NCI-H2227 (cell line): Measurements from ENCODE around the gene VDAC2.
"Not testable (repeated sequence)": the region's sequence is repeated elsewhere in the genome, so short reads cannot be mapped to it uniquely, and the experiment has no call there.

Experiments used
- DNase-seq: peaks from one replicate; lab custom pipeline; 2025; ENCODE audit not compliant: unreplicated experiment; lab: John Stamatoyannopoulos, UW

Gene VDAC2

DNA sequence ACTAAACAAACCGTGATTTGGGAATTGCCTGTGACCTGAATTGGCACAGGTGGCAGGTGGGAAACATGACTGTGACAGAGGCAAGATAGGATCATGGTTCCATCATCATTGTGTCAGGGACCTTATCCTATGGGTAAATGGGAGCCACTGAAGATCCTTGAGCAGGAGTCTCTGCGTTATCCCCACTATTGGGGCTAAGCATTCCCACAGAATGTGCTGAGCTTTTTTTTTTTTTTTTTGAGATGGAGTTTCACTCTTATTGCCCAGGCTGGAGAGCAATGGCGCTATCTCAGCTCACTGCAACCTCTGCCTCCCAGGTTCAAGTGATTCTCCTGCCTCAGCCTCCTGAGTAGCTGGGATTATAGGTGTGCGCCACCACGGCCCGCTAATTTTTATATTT lies 10.6 kb upstream of the VDAC2 start:
- not testable (repeated sequence) for DNase-seq

DNA sequence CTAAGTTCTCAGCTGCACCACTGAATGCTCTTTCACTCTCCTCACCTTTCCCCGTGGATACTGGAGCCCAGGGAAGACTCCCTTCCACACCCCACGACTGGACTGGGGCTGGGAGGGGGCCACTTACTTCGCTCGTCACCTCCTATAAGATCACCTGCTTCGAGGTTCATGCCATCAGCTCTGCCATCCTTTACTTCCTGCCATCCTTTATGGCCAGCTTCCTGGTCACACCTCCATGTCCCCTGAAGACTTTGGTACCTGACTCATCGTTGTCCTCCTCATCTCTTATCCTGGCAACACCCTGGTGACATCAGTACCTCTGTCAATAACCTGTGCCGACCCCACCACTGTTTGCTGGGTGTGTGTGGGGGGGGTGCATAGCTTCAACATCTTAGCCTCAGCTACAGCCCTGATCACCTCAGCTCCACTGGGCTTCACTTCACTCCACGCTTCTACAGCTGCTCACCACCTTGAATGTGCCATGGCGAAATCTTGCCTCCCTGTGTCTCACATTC lies 8.7 kb upstream of the VDAC2 start:
- no peak for DNase-seq

DNA sequence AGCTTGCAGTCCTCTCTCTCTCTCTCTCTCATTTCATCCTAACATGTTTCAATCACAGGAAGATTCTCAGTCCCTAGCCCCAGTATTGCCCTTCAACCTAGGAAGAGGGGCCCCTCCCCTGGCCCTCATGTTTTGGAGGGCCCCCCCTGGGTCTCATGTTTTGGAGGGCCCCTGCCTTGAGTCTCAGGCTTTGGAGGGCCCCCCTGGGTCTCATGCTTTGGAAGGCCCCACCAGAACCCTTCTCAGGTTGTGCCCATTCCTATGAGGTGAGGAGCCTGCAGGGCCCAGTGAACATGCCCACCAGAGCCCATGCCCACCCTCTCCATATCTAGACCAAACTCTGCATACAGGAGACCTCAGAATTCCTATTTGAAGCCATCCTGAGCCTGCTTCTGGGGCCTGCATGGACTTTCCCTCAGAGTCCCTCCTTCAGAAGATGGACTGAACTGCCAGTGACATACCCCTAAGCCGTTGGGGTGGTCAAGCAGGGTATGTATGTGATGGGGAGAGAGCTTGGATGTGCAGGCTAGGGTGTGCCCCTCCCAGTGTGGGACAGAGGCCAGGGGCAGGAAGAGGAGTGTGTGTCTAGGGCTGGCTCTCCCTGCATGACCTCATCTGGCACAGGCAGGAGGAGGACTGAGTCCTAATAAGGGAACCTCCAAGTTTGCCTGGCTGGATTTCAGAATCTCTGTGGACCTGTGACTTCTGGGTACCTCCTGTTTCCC lies 8.1 kb upstream of the VDAC2 start:
- DNase-seq = no peak

DNA sequence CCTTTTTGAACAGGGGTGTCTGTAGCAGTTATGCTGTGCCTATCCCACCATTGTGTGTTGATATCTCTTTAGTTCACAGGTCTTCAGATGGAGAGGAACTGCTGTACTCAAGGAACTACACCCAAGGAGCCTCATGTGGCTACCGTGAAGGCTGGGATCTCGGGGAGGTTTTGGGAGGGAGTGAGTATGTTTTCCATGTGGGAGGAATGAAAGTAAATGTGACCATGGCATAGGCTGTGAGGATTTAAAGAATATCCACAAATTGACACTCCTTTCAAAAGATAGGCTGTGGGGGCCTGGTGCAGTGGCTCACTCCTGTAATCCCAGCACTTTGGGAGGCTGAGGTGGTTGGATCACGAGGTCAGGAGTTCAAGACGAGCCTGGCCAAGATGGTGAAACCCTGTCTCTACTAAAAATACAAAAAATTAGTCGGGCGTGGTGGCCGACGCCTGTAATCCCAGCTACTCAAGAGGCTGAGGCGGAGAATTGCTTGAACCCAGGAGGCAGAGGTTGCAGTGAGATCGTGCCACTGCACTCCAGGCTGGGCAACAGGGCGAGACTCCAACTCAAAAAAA lies 7.5 kb upstream of the VDAC2 start:
- DNase-seq = not testable (repeated sequence)

DNA sequence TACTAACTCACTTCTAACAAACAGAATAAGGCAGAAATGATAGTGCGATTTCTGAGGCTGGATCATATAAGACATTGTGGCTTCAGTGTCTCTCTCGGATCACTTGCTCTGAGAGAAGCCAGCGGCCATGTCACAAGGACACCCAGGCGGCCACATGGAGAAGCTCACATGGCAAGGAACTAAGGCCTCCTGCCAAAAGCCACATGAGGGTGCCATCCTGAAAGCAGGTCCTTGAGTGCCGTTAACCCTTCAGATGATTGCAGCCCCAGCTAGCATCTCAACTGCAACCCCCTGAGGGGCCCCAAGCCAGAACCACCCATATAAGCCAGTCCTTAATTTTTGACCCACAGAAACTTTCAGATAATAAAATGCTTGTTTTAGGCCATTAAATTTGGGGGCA lies 6.9 kb upstream of the VDAC2 start:
- no peak for DNase-seq

DNA sequence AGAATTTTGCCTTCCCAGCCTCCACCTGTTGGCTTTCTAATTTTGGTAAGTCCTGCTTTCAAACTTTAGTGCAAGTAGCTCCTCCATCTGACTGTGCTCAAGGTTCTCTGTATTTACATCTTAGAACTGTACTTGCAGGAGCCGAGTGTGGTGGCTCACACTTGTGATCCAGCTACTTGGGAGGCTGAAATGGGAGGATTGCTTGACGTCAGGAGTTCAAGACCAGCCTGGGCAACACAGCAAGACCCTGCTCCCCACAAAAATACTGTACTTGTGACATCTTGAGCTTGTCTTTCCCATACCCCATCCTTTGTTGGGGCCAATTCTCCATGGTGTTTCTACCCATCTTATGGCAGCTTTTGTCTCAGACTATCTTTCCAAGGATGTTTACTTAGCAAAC lies 4.7 kb upstream of the VDAC2 start:
- DNase-seq = no peak

DNA sequence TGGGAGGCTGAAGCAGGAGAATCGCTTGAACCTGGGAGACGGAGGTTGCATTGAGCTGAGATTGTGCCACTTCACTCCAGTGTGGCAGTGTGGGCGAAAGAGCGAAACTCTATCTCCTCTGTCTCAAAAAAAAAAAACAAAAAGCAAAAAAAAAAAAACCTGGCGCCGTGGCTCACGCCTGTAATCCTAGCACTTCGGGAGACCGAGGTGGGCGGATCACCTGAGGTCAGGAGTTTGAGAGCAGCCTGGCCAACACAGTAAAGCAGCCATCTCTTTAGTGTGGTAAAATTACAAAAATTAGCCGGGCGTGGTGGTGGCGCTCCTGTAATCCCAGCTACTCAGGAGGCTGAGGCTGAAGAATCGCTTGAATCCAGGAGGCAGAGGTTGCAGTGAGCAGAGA lies 4.0 kb upstream of the VDAC2 start:
- DNase-seq = not testable (repeated sequence)

DNA sequence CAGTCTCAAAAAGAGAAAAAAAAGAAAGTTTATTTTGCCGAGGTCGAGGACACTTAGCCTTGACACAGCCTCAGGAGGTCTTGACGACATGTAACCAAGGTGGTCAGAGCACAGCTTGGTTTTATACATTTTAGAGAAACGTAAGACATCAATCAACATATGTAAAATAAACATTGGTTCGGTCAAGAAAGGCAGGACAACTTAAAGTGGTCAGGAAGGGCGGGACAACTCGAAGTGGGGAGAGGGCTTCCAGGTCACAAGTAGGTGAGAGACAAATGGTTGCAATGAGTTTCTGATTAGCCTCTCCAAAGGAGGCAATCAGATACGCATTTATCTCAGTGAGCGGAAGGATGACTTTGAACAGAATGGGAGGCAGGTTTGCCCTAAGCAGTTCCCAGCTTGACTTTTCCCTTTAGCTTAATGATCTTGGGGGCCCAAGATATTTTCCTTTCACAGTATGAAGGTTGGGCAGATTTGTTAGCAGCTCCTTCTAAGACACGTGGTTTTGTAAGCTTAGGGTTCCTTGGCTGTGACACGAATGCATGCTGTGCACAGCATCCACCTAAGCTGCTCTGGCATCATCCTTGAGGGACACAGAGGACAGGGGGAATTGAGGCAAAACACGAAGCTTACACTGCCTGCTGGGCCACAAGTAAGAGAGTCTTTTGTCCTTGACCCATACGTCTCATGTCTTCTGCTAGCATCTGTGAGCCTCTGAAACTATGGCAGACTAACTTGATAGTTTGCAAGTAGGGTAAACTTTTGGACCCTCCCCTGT lies 3.3 kb upstream of the VDAC2 start:
- DNase-seq = no peak

DNA sequence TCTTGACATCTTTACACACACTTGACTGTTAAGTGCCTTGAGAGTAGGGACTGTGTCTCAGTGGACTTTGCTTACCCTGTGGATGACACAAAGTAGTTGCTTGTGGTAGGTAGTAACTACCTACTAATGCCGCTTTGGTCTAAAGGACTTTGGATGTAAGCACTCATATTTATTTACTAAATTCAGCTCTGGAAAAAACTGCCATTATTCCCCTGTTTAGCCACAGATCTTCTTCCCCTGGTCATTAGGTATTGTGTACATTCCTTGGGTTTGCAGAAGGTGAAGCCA lies 2.8 kb upstream of the VDAC2 start:
- DNase-seq = no peak

DNA sequence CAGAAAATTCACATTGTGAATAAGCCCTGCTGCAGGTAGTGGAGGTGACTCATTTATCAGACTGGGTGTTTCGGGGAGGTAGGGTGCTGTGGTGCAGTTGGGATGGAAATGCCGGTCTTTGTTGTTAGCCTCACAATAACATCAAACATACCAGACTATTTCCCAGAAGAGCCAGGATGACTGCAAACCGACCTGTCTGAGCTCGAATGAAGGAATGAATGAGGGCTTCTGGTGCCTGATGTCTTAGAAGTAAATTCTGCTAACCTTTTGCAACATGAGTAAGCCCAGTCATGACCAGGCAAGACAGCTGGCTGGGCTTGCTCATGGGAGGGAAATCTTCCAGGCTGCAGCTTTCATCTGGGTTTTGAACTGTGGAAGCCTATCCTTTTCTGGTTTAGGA lies 2.4 kb upstream of the VDAC2 start:
- no peak for DNase-seq

DNA sequence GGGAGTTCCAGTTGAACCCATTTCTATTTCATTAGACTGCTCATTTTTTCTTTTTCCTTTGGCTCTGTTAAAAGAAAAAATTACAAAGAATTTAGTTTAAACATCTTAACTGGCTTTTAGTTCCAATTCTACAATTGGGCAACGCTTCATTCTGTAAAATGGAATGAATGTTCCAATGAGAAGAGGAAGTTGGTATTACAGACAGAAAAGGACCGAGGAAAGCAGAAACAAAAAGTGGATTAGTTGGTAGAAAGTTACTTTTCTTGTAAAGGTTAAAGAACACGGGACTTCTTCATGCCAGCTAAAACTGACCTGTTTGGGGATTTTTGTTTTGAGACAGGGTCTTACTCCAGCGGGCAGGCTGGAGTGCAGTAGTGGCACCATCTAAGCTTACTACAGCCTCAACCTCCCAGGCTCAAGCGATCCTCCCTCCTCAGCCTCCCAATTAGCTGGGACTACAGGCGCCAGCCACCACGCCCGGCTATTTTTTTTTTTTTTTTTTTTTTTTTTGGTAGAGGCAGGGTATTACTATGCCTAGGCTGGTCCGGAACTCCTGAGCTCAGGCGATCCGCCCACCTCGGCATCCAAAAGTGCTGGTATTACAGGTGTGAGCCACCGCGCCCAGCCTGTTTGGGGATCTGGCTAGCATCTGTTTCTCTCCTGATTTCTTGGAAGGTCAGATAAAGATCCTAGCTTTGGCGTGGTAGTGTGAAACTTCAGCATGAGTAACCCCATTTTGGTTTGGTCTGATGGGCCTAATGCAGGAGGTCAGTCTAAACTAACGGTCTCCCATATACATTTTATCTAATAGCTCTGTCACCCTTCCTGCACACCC lies 1.3 kb upstream of the VDAC2 start:
- DNase-seq = peak; percentile 38

DNA sequence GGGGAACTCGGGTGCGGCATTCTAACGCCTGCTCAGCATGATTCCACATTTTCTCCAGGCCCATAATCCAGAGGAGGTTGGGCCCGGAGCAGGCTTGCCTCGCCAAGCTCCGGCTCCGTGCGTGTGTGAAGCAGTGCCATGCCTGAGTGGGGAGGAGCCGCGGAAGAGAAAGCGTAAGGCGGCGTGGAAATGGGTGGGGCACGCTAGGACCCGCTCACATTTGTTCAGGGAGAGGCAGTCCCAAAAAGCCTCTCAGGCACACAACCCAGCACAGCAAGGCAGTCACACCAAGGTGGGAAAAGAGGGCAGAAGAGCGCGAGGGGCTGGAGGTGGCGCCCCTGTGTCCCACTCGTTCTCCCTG lies 695 bp upstream of the VDAC2 start:
- peak; percentile 64 for DNase-seq

DNA sequence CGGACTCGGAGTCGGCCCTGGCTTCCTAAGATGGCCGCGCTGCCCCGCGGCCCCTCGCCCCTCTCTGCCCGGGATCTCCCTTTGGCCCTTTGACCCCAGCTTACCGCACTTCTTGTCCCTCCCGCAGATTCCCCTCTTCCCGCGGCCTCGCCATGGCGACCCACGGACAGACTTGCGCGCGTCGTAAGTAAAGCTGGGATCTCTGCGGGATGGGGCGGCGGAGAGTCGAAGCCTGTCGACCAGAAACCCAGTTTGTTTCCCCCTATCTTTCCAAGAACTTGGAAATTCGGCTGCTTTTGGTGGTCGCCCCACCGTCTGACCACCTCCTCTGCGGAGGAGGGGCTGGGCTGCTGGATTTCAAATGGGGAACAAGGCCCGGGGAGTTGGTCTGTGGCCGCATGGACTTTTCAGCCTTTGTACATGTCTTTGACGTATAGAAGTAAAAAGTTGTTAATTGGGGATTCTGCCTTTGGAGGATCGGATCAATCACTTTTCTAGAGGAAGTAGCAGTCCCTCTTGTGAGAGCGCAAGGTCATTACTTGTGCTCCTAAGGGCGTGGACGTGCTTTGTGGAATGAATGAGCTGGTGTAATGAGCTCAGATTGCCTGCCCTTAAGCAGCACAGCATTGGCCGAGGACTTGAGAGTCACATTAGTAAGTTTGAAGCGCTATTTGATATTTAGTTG lies 553 bp downstream of the VDAC2 start:
- no peak for DNase-seq

DNA sequence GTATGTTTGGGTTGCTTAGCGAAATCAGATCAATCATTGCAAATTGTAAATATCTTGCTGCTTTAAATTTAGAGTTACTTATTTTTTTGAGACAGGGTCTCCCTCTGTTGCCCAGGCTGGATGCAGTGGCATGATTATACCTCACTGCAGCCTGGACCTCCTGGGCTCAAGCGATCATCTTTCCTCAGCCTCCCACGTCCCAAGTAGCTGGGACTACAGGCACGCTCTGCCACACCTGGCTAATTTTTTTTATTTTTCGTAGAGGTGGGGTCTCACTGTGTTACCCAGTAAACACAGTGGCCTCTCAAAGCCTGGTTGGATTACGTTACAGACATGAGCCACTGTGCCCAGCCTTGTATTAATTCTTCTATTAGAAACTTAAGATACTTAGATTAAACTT lies 1.7 kb downstream of the VDAC2 start:
- DNase-seq = no peak

DNA sequence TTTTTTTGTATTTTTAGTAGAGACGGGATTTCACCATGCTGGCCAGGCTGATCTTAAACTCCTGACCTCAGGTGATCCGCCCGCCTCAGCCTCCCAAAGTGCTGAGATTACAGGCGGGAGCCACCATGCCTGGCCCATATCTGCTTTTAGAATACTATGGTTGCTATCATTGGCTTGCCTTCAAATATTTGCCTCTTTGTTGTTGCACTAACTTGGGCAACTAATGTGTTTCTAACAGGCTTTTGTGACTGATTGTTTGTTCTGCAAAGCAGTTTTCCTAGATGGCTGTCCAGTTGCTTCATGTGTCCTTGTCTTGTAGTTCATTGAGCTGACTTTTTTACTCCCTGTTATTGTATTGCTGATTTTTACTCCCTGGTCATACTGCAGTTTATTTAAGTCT lies 9.7 kb downstream of the VDAC2 start:
- DNase-seq = no peak

DNA sequence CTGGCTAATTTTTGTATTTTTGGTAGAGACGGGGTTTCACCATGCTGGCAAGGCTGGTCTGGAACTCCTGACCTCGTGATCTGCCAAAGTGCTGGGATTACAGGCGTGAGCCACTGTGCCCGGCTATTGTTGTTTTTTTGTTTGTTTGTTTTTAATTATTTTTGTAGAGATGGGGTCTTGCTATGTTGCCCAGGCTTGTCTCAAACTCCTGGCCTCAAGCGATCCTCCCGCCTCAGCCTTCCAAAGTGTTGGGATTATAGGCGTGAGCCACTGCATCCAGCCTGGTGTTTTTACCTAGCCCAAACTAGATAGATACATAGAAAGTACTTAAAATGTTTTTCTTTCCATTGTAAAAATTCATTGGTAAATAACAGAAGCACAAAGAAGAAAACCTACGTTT lies 10.9 kb downstream of the VDAC2 start:
- DNase-seq = not testable (repeated sequence)

DNA sequence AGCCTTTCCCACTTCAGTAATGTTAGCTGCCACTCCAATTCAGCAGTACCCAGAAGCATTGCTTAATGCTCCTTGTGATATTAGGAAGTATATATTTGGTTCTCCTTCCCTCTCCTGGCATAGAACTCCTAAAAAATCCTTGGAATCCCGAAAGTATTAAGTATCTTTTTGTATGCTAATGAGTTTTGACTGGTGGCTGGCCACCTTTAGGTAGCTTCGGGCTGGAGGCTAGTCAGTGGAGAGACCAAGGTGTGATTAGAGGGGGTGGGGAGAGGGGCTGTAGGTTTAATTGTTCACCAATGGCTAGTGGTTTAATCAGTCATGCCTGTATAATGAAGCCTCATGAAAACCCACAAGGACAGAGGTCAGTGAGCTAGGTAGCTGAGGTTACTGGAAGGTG lies 12.9 kb downstream of the VDAC2 start:
- no peak for DNase-seq

DNA sequence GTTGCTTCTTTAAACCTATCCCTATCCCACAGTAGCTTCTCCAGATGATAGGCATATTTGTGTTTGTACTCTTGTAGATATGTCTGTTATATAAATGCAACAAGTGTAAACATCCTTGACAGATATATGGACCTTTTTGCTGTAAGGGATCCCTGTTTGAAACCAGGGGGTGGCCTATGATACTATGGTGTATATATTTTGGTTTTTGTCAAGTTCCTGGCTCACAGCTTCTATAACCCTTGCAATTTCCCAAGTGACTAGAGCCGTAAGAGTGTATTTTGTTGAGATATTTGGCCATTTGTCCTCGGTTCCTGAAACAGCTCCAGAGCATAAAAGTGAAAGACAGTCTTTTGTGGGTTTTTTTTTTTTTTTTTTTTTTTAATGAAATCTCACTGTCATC lies 15.5 kb downstream of the VDAC2 start:
- DNase-seq = no peak

DNA sequence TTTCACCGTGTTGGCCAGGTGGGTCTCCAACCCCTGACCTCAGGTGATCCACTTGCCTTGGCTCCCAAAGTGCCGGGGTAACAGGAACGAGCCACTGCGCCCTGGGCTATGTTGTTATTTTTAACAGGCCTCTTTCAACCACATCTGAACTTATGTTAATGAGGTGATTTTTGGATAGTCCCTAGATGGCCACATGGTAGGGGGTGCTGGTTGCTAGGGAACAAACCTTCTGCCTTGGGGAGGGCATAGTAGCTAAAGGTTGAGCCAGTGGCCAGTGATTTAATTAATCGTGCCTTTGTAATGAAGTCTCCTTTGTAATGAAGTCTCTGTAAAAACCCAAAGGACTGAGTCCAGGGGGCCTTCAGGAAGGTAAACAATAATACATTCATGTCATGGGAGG lies 16.1 kb downstream of the VDAC2 start:
- no peak for DNase-seq

DNA sequence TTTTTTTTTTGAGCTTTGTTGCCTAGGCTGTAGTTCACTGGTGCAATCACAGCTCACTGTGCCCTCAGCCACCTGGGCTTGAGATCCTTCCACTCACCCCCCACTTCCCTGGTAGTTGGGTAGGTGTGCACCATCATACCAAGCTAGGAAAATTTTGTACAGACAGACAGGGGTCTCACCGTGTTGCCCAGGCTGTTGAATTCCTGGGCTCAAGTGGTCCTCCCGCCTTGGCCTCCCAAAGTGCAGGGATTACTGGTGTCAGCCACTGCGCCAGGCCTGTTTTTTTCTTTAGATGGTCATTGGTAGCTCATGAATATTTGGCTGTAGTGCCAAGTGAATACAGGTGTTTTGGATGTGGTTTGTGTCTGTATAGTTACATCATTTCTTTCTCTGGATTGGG lies 17.7 kb downstream of the VDAC2 start:
- no peak for DNase-seq

DNA sequence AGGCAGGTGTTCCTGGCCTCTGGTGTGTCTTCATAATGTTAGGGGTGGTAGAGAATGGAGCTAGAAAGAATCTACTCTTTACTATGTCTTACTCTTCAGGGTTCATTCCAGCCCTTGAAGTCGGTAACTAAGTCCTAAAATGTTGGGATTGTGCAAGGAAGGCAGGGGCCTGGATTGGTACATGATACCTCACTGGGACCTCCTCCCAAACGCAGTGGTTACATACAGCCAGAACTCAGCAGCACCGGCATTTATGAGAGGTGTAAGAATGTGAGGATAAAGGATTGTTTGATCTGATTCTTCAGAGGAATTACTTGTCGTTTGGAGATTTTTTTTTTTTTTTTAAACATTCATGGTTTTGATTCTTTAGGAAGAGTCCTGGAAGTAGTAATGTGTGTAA lies 18.2 kb downstream of the VDAC2 start:
- no peak for DNase-seq
